ENCODE data around the gene ROR1.
A peak's percentile ranks its signal among the peaks of the same experiment; 100 is the strongest.

Gene ROR1

DNA sequence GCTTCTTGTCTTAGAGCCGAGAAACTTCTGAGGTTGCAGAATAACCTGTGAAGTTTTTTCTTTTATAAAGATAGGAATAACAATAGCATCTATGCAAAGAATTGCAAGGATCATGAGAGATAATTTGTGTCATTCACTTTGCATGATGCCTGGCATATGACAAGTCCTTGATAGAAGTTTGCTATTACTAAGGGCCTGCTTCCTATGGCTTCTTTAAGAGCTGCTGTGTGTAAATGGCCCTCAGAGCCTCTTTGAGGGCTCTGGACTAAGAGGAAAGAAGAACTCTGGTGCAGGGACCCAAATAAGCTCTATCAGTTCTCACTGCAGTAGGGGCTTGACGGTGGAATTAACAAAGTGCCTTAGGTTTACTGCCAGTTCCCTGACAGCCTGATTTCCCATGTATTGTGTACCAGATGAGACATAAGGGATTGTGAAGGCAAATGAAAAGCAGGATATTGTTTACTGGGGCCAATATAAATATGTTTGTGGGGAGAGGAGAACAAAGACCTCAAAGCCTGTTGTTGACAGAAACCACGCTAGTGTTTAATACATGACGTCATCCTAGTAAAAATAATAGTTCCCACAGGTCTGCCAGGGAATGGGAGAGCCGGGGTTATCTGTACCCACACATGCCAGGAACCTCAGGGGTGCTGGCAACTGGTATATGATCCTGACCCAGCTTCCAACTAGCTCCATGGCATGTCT, 298.4 kb downstream of the ROR1 start (continued):
- no peak for TF ChIP-seq ZNF16 (tag by site-specific recombination; IDR thresholded peaks at IDR 0.05; ENCODE audit: low read depth)
- no peak for TF ChIP-seq HOXA7 (CRISPR knock-in tag; IDR thresholded peaks at IDR 0.05; ENCODE audit: borderline replicate concordance)
- TF ChIP-seq IKZF3 (tag by site-specific recombination; IDR thresholded peaks at IDR 0.05): peak; percentile 64; the same call in 1 of the 2 replicates
- TF ChIP-seq ZNF433 (tag by site-specific recombination; IDR thresholded peaks at IDR 0.05; ENCODE audit: low read depth): no peak
- TF ChIP-seq ZNF768 (tag by site-specific recombination; IDR thresholded peaks at IDR 0.05): no peak
- no peak for TF ChIP-seq ZNF548 (tag by site-specific recombination; IDR thresholded peaks at IDR 0.05)
- no peak for TF ChIP-seq ZNF157 (tag by site-specific recombination; IDR thresholded peaks at IDR 0.05)
- TF ChIP-seq ZNF571 (tag by site-specific recombination; IDR thresholded peaks at IDR 0.05): no peak
- no peak for TF ChIP-seq ZSCAN23 (tag by site-specific recombination; IDR thresholded peaks at IDR 0.05)
- TF ChIP-seq ZNF707 (tag by site-specific recombination; IDR thresholded peaks at IDR 0.05): no peak
- no peak for TF ChIP-seq ZNF121 (tag by site-specific recombination; IDR thresholded peaks at IDR 0.05)
- TF ChIP-seq, protein P1, sequence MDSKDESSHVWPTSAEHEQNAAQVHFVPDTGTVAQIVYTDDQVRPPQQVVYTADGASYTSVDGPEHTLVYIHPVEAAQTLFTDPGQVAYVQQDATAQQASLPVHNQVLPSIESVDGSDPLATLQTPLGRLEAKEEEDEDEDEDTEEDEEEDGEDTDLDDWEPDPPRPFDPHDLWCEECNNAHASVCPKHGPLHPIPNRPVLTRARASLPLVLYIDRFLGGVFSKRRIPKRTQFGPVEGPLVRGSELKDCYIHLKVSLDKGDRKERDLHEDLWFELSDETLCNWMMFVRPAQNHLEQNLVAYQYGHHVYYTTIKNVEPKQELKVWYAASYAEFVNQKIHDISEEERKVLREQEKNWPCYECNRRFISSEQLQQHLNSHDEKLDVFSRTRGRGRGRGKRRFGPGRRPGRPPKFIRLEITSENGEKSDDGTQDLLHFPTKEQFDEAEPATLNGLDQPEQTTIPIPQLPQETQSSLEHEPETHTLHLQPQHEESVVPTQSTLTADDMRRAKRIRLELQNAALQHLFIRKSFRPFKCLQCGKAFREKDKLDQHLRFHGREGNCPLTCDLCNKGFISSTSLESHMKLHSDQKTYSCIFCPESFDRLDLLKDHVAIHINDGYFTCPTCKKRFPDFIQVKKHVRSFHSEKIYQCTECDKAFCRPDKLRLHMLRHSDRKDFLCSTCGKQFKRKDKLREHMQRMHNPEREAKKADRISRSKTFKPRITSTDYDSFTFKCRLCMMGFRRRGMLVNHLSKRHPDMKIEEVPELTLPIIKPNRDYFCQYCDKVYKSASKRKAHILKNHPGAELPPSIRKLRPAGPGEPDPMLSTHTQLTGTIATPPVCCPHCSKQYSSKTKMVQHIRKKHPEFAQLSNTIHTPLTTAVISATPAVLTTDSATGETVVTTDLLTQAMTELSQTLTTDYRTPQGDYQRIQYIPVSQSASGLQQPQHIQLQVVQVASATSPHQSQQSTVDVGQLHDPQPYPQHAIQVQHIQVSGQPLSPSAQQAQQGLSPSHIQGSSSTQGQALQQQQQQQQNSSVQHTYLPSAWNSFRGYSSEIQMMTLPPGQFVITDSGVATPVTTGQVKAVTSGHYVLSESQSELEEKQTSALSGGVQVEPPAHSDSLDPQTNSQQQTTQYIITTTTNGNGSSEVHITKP (tag by site-specific recombination; IDR thresholded peaks at IDR 0.05): peak; percentile 43
- TF ChIP-seq, protein P2, sequence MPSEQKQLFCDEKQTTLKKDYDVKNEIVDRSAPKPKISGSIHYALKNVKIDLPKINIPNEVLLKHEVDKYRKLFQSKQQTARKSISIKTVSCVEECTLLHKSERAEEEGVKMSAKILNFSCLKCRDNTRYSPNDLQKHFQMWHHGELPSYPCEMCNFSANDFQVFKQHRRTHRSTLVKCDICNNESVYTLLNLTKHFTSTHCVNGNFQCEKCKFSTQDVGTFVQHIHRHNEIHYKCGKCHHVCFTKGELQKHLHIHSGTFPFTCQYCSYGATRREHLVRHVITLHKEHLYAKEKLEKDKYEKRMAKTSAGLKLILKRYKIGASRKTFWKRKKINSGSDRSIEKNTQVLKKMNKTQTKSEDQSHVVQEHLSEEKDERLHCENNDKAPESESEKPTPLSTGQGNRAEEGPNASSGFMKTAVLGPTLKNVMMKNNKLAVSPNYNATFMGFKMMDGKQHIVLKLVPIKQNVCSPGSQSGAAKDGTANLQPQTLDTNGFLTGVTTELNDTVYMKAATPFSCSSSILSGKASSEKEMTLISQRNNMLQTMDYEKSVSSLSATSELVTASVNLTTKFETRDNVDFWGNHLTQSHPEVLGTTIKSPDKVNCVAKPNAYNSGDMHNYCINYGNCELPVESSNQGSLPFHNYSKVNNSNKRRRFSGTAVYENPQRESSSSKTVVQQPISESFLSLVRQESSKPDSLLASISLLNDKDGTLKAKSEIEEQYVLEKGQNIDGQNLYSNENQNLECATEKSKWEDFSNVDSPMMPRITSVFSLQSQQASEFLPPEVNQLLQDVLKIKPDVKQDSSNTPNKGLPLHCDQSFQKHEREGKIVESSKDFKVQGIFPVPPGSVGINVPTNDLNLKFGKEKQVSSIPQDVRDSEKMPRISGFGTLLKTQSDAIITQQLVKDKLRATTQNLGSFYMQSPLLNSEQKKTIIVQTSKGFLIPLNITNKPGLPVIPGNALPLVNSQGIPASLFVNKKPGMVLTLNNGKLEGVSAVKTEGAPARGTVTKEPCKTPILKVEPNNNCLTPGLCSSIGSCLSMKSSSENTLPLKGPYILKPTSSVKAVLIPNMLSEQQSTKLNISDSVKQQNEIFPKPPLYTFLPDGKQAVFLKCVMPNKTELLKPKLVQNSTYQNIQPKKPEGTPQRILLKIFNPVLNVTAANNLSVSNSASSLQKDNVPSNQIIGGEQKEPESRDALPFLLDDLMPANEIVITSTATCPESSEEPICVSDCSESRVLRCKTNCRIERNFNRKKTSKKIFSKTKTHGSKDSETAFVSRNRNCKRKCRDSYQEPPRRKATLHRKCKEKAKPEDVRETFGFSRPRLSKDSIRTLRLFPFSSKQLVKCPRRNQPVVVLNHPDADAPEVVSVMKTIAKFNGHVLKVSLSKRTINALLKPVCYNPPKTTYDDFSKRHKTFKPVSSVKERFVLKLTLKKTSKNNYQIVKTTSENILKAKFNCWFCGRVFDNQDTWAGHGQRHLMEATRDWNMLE (tag by site-specific recombination; conservative IDR thresholded peaks at IDR 0.05; ENCODE audit: low read depth): no peak
- no peak for TF ChIP-seq ZNF585B (tag by site-specific recombination; IDR thresholded peaks at IDR 0.05)
- TF ChIP-seq ZNF837 (tag by site-specific recombination; IDR thresholded peaks at IDR 0.05): no peak
- TF ChIP-seq, protein P3, sequence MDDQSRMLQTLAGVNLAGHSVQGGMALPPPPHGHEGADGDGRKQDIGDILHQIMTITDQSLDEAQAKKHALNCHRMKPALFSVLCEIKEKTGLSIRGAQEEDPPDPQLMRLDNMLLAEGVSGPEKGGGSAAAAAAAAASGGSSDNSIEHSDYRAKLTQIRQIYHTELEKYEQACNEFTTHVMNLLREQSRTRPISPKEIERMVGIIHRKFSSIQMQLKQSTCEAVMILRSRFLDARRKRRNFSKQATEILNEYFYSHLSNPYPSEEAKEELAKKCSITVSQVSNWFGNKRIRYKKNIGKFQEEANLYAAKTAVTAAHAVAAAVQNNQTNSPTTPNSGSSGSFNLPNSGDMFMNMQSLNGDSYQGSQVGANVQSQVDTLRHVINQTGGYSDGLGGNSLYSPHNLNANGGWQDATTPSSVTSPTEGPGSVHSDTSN (CRISPR knock-in tag; IDR thresholded peaks at IDR 0.05): no peak
- TF ChIP-seq, protein P4, sequence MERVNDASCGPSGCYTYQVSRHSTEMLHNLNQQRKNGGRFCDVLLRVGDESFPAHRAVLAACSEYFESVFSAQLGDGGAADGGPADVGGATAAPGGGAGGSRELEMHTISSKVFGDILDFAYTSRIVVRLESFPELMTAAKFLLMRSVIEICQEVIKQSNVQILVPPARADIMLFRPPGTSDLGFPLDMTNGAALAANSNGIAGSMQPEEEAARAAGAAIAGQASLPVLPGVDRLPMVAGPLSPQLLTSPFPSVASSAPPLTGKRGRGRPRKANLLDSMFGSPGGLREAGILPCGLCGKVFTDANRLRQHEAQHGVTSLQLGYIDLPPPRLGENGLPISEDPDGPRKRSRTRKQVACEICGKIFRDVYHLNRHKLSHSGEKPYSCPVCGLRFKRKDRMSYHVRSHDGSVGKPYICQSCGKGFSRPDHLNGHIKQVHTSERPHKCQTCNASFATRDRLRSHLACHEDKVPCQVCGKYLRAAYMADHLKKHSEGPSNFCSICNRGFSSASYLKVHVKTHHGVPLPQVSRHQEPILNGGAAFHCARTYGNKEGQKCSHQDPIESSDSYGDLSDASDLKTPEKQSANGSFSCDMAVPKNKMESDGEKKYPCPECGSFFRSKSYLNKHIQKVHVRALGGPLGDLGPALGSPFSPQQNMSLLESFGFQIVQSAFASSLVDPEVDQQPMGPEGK (tag by site-specific recombination; IDR thresholded peaks at IDR 0.05): no peak
- TF ChIP-seq, protein P5, sequence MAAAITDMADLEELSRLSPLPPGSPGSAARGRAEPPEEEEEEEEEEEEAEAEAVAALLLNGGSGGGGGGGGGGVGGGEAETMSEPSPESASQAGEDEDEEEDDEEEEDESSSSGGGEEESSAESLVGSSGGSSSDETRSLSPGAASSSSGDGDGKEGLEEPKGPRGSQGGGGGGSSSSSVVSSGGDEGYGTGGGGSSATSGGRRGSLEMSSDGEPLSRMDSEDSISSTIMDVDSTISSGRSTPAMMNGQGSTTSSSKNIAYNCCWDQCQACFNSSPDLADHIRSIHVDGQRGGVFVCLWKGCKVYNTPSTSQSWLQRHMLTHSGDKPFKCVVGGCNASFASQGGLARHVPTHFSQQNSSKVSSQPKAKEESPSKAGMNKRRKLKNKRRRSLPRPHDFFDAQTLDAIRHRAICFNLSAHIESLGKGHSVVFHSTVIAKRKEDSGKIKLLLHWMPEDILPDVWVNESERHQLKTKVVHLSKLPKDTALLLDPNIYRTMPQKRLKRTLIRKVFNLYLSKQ (tag by site-specific recombination; IDR thresholded peaks at IDR 0.05; ENCODE audit: borderline replicate concordance): no peak
- no peak for TF ChIP-seq ZNF391 (tag by site-specific recombination; IDR thresholded peaks at IDR 0.05; ENCODE audit: borderline replicate concordance, low read depth)
- TF ChIP-seq ZNF146 (tag by site-specific recombination; IDR thresholded peaks at IDR 0.05): no peak
- TF ChIP-seq KLF16 (tag by site-specific recombination; IDR thresholded peaks at IDR 0.05): no peak
- no peak for TF ChIP-seq ZFHX2 (tag by site-specific recombination; conservative IDR thresholded peaks at IDR 0.05)
- TF ChIP-seq ZNF266 (tag by site-specific recombination; IDR thresholded peaks at IDR 0.05; ENCODE audit: low read depth): no peak
- TF ChIP-seq, protein P6, sequence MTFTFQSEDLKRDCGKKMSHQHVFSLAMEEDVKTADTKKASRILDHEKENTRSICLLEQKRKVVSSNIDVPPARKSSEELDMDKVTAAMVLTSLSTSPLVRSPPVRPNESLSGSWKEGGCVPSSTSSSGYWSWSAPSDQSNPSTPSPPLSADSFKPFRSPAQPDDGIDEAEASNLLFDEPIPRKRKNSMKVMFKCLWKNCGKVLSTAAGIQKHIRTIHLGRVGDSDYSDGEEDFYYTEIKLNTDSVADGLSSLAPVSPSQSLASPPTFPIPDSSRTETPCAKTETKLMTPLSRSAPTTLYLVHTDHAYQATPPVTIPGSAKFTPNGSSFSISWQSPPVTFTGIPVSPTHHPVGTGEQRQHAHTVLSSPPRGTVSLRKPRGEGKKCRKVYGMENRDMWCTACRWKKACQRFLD (tag by site-specific recombination; IDR thresholded peaks at IDR 0.05): no peak
- TF ChIP-seq ZNF658 (tag by site-specific recombination; IDR thresholded peaks at IDR 0.05): no peak
- TF ChIP-seq ZNF561 (tag by site-specific recombination; IDR thresholded peaks at IDR 0.05; ENCODE audit: borderline replicate concordance): no peak

Measured in HEK293 (cell line).